Measurements from ENCODE around the gene SPATS2L.

The SPATS2L gene

DNA sequence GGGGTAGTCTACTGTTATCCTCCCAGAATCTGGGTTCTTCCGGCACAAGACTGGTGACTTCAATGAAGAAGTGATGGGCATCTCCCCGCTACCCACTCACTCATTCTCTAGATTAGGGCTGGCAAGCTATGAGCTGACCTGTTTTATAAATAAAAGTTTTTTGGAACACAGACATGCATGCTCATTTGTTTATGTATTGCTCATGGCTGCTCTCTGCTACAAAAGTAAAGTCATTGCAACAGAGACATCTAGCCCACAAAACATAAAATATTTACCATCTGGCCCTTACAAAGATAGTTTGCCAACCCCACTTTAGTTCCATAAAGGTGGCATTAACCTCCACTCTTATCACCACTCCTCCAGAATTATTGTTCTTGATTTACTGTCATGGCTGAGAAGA lies 39.1 kb upstream of the SPATS2L start:
- no peak for TF ChIP-seq RAD21 (IDR thresholded peaks at IDR 0.05; ENCODE audit: low read depth)
- TF ChIP-seq TCF12 (IDR thresholded peaks at IDR 0.05; ENCODE audit: low read depth) = no peak
- TF ChIP-seq FOXM1 (IDR thresholded peaks at IDR 0.05; ENCODE audit: borderline replicate concordance, low read depth) = no peak
- no peak for TF ChIP-seq TAF1 (IDR thresholded peaks at IDR 0.05; ENCODE audit: low read depth)
- no peak for TF ChIP-seq NFIC (IDR thresholded peaks at IDR 0.05)
- TF ChIP-seq, protein P1, sequence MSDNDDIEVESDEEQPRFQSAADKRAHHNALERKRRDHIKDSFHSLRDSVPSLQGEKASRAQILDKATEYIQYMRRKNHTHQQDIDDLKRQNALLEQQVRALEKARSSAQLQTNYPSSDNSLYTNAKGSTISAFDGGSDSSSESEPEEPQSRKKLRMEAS (IDR thresholded peaks at IDR 0.05) = no peak
- TF ChIP-seq CREB1 (IDR thresholded peaks at IDR 0.05; ENCODE audit: low read depth) = no peak
- TF ChIP-seq EP300 (IDR thresholded peaks at IDR 0.05; ENCODE audit: borderline replicate concordance) = no peak
- no peak for TF ChIP-seq YY1 (IDR thresholded peaks at IDR 0.05; ENCODE audit: low read depth)
- no peak for TF ChIP-seq EGR1 (IDR thresholded peaks at IDR 0.05)
- TF ChIP-seq USF1 (IDR thresholded peaks at IDR 0.05) = no peak
- TF ChIP-seq TEAD4 (IDR thresholded peaks at IDR 0.05) = no peak
- no peak for TF ChIP-seq CEBPB (IDR thresholded peaks at IDR 0.05)
- no peak for TF ChIP-seq ZBTB7A (IDR thresholded peaks at IDR 0.05; ENCODE audit: low read depth)
- TF ChIP-seq, protein P2, sequence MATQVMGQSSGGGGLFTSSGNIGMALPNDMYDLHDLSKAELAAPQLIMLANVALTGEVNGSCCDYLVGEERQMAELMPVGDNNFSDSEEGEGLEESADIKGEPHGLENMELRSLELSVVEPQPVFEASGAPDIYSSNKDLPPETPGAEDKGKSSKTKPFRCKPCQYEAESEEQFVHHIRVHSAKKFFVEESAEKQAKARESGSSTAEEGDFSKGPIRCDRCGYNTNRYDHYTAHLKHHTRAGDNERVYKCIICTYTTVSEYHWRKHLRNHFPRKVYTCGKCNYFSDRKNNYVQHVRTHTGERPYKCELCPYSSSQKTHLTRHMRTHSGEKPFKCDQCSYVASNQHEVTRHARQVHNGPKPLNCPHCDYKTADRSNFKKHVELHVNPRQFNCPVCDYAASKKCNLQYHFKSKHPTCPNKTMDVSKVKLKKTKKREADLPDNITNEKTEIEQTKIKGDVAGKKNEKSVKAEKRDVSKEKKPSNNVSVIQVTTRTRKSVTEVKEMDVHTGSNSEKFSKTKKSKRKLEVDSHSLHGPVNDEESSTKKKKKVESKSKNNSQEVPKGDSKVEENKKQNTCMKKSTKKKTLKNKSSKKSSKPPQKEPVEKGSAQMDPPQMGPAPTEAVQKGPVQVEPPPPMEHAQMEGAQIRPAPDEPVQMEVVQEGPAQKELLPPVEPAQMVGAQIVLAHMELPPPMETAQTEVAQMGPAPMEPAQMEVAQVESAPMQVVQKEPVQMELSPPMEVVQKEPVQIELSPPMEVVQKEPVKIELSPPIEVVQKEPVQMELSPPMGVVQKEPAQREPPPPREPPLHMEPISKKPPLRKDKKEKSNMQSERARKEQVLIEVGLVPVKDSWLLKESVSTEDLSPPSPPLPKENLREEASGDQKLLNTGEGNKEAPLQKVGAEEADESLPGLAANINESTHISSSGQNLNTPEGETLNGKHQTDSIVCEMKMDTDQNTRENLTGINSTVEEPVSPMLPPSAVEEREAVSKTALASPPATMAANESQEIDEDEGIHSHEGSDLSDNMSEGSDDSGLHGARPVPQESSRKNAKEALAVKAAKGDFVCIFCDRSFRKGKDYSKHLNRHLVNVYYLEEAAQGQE (IDR thresholded peaks at IDR 0.05; ENCODE audit: low read depth) = no peak

- TF ChIP-seq RAD21 (IDR thresholded peaks at IDR 0.05; ENCODE audit: low read depth) (no peak), TAF1 (IDR thresholded peaks at IDR 0.05; ENCODE audit: low read depth) (no peak), NFIC (IDR thresholded peaks at IDR 0.05) (no peak), CEBPB (IDR thresholded peaks at IDR 0.05) (no peak), EP300 (IDR thresholded peaks at IDR 0.05; ENCODE audit: borderline replicate concordance) (no peak), CREB1 (IDR thresholded peaks at IDR 0.05; ENCODE audit: low read depth) (no peak), YY1 (IDR thresholded peaks at IDR 0.05; ENCODE audit: low read depth) (no peak), TEAD4 (IDR thresholded peaks at IDR 0.05) (no peak), TCF12 (IDR thresholded peaks at IDR 0.05; ENCODE audit: low read depth) (no peak), FOXM1 (IDR thresholded peaks at IDR 0.05; ENCODE audit: borderline replicate concordance, low read depth) (no peak), EGR1 (IDR thresholded peaks at IDR 0.05) (no peak)
- TF ChIP-seq, protein P1 (IDR thresholded peaks at IDR 0.05) = no peak
- TF ChIP-seq, protein P2 (IDR thresholded peaks at IDR 0.05; ENCODE audit: low read depth) = no peak
Measured at GRCh38 chr2:200270732-200271131, 35.8 kb upstream of the SPATS2L start.

DNA sequence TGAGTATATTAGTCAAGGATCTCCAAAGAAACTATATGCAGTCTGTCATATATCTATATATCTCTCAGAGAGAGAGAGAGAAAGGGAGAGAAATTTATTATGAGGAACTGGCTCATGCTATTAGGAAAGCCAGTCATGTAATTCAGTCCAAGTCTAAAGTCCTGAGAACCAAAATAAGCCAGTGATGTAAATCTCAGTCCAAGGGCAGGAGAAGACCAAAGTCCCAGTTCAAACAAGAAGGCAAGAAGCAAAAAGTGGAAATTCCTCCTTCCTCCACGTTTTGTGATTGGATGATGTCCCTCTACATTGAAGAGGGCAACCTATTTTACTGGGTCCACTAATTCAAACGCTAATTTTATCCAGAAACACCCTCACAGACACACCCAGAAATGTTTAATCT lies 34.2 kb upstream of the SPATS2L start:
- TF ChIP-seq, protein P2 (IDR thresholded peaks at IDR 0.05; ENCODE audit: low read depth) = no peak
- no peak for TF ChIP-seq EP300 (IDR thresholded peaks at IDR 0.05; ENCODE audit: borderline replicate concordance)
- no peak for TF ChIP-seq TEAD4 (IDR thresholded peaks at IDR 0.05)
- no peak for TF ChIP-seq YY1 (IDR thresholded peaks at IDR 0.05; ENCODE audit: low read depth)
- TF ChIP-seq EGR1 (IDR thresholded peaks at IDR 0.05) = no peak
- TF ChIP-seq, protein P1 (IDR thresholded peaks at IDR 0.05) = no peak

DNA sequence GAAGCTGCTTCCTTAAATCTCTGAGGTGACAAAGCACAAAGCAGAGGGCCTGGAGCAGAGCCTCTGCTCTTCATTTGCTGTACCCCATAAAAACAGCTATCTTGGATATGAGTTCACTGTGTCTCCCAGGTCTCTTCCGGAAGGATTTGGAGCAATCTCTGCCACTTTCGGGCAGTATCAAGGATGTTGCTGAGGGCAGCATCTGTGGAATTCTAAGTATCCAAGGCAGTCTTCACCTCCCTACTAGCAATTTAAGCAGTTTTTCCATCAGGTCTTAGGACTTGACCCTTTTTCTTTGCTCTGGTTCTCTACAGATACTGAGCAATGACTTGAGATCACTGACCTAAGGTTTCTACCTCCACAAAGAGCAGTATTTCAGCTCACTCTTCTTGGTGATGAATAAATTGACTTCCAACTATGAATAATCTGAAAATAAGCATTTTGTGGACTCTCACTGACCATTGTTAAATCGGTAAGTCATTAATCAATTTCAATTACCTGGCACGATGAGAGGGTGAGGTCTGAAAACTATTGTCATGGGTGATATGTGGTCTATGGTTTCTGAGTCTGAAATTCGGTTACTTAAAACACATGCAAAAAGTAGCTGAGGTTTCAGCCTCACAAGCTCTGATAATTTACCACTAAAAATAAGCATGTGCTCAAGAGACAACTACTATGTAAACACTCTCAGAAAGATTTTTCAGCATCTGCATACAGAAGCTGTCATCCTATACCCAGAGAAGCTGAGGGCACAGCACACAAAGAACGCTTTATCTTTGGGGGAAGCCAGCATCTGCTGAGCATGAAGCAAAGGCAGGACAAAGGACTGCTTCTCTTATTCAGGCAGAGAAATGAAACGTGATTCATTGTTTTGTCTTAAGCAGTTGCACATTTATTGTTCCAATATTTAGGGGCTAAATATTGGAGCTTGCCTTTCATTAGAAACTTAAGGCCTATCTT lies 32.1 kb upstream of the SPATS2L start:
- TF ChIP-seq TAF1 (IDR thresholded peaks at IDR 0.05; ENCODE audit: low read depth) = no peak
- no peak for TF ChIP-seq EP300 (IDR thresholded peaks at IDR 0.05; ENCODE audit: borderline replicate concordance)
- TF ChIP-seq, protein P2 (IDR thresholded peaks at IDR 0.05; ENCODE audit: low read depth) = no peak
- TF ChIP-seq CEBPB (IDR thresholded peaks at IDR 0.05) = no peak

Data from Ishikawa (cell line).